Measurements from ENCODE around the gene CNGB1. TPM values are rescaled to one million over a fixed set of nuclear protein-coding genes. Genes with fewer than 3 reads are reported as not detected.
A peak's percentile ranks its signal among the peaks of the same experiment; 100 is the strongest.

CNGB1 gene
- total RNA-seq, 1 donor from 2014 or later = under 0.01 TPM

- FAIRE-seq = no peak
- Histone ChIP-seq H3K36me3 (ENCODE audit: control insufficient read depth, insufficient read depth, low read length) (peaks cover 23% of the 10 kb centered on the region), H3K27me3 (ENCODE audit: control insufficient read depth, insufficient read depth, low read length) (no peaks in the 10 kb centered on the region), H3K4me3 (ENCODE audit: low read depth, low read length) (no peak overlapping the region)
- TF ChIP-seq CTCF (IDR thresholded peaks at IDR 0.05; ENCODE audit: insufficient read depth, low read length, severe bottlenecking) = no peak
- DNase-seq (ENCODE audit: low read depth) = no peak
These were observed 24.9 kb upstream of the CNGB1 start for GRCh38 chr16:57995721-57996405.

GRCh38 chr16:57994778-57995177 lies 23.9 kb upstream of the CNGB1 start:
- no peak for FAIRE-seq
- no peaks in the 10 kb centered on the region for H3K27me3 ChIP-seq (ENCODE audit: control insufficient read depth, insufficient read depth, low read length)
- DNase-seq (ENCODE audit: low read depth) = peak; percentile 40
- TF ChIP-seq CTCF (IDR thresholded peaks at IDR 0.05; ENCODE audit: insufficient read depth, low read length, severe bottlenecking) = peak; percentile 65
- H3K4me3 ChIP-seq (ENCODE audit: low read depth, low read length) = no peak overlapping the region
- peaks cover 23% of the 10 kb centered on the region for H3K36me3 ChIP-seq (ENCODE audit: control insufficient read depth, insufficient read depth, low read length)

GRCh38 chr16:57994361-57994760 lies 23.4 kb upstream of the CNGB1 start:
- FAIRE-seq (no peak), DNase-seq (ENCODE audit: low read depth) (no peak)
- Histone ChIP-seq H3K27me3 (ENCODE audit: control insufficient read depth, insufficient read depth, low read length) (no peaks in the 10 kb centered on the region), H3K4me3 (ENCODE audit: low read depth, low read length) (no peak overlapping the region), H3K36me3 (ENCODE audit: control insufficient read depth, insufficient read depth, low read length) (peaks cover 23% of the 10 kb centered on the region)
- no peak for TF ChIP-seq CTCF (IDR thresholded peaks at IDR 0.05; ENCODE audit: insufficient read depth, low read length, severe bottlenecking)

- Histone ChIP-seq H3K4me3 (ENCODE audit: low read depth, low read length) (no peak overlapping the region), H3K36me3 (ENCODE audit: control insufficient read depth, insufficient read depth, low read length) (peaks cover 23% of the 10 kb centered on the region), H3K27me3 (ENCODE audit: control insufficient read depth, insufficient read depth, low read length) (no peaks in the 10 kb centered on the region)
- no peak for DNase-seq (ENCODE audit: low read depth)
- TF ChIP-seq CTCF (IDR thresholded peaks at IDR 0.05; ENCODE audit: insufficient read depth, low read length, severe bottlenecking) = no peak
- no peak for FAIRE-seq
These were observed 23.0 kb upstream of the CNGB1 start for GRCh38 chr16:57993897-57994296.

- Histone ChIP-seq H3K27me3 (ENCODE audit: control insufficient read depth, insufficient read depth, low read length) (no peaks in the 10 kb centered on the region), H3K36me3 (ENCODE audit: control insufficient read depth, insufficient read depth, low read length) (peaks cover 23% of the 10 kb centered on the region), H3K4me3 (ENCODE audit: low read depth, low read length) (no peak overlapping the region)
- FAIRE-seq = no peak
- TF ChIP-seq CTCF (IDR thresholded peaks at IDR 0.05; ENCODE audit: insufficient read depth, low read length, severe bottlenecking) = no peak
- peak; percentile 69 for DNase-seq (ENCODE audit: low read depth)
These were observed 22.5 kb upstream of the CNGB1 start for GRCh38 chr16:57993438-57993837.

- Histone ChIP-seq H3K4me3 (ENCODE audit: low read depth, low read length) (no peak overlapping the region), H3K36me3 (ENCODE audit: control insufficient read depth, insufficient read depth, low read length) (peaks cover 16% of the 10 kb centered on the region), H3K27me3 (ENCODE audit: control insufficient read depth, insufficient read depth, low read length) (no peaks in the 10 kb centered on the region)
- no peak for TF ChIP-seq CTCF (IDR thresholded peaks at IDR 0.05; ENCODE audit: insufficient read depth, low read length, severe bottlenecking)
- DNase-seq (ENCODE audit: low read depth) (no peak), FAIRE-seq (no peak)
These were observed 21.2 kb upstream of the CNGB1 start for GRCh38 chr16:57992084-57992483.

Data from bronchial epithelial cell (primary cell).